HG03066 (cell line): ENCODE results near the gene TMEM95.

Experiments
- ATAC-seq: cut with Tn5 transposase; IDR thresholded peaks from one replicate; pipeline ENCODE4 v1.9.1; 2021; ENCODE audit warnings: low read depth; ENCODE audit not compliant: unreplicated experiment

Gene TMEM95

GRCh38 chr17:7355053-7355452 lies at the start of gene TMEM95:
Gene TMEM95, plus strand, starts transcription at chr17:7355156. Its CDS starts 49 bp downstream, at chr17:7355205.
- ATAC-seq: no peak

GRCh38 chr17:7306911-7307685 lies 47.9 kb upstream of the TMEM95 start, which contains the start of gene EIF5A:
Gene EIF5A, plus strand, starts transcription at chr17:7307628. Its CDS starts 2,008 bp downstream, at chr17:7309636.
- ATAC-seq: peak; percentile 56

- ATAC-seq: no peak
These were observed 47.0 kb upstream of the TMEM95 start for GRCh38 chr17:7307686-7308624.

GRCh38 chr17:7308625-7309433 lies 46.1 kb upstream of the TMEM95 start:
- no peak for ATAC-seq

DNA sequence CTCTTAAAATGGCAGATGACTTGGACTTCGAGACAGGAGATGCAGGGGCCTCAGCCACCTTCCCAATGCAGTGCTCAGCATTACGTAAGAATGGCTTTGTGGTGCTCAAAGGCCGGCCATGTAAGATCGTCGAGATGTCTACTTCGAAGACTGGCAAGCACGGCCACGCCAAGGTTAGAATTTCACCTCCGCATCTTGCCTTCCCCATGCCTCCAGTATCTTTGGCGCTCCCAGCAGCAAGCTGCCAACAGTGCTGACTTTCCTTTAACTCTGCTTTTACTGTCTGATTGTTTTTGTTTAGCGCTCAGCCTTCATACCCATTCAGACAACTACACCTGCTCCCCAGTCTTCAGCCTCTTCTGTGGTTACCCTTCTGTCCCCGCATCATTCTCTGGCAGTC lies 45.3 kb upstream of the TMEM95 start:
- no peak for ATAC-seq

DNA sequence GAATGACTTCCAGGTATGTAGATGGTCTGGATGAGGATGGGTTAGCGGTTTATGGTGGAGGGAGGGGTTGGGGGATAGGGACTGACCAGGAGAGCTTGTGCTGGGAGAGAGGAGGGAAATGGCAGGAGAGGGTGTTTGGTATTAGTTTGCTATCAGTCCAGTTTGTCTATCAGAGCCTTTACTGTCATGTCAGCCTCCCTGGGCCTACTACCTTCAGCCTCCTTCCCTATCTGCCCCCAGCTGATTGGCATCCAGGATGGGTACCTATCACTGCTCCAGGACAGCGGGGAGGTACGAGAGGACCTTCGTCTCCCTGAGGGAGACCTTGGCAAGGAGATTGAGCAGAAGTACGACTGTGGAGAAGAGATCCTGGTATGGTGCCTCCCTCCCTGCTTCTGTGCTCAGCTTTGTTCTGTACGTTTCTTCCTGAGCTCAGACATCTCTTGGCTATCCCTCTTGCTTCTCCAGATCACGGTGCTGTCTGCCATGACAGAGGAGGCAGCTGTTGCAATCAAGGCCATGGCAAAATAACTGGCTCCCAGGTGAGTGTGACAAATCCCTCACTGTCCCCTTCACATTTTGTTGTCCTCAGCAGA lies 43.7 kb upstream of the TMEM95 start:
- ATAC-seq: no peak

GRCh38 chr17:7312432-7313087 lies 42.4 kb upstream of the TMEM95 start:
- no peak for ATAC-seq

- no peak for ATAC-seq
These were observed 41.7 kb upstream of the TMEM95 start for GRCh38 chr17:7313088-7313889.

- ATAC-seq: no peak
These were observed 40.9 kb upstream of the TMEM95 start for GRCh38 chr17:7313890-7314718.

- peak; percentile 65 for ATAC-seq
These were observed 40.0 kb upstream of the TMEM95 start, which contains the start of gene GPS2 for GRCh38 chr17:7314719-7315569. Gene GPS2, minus strand, starts transcription at chr17:7315360. Its CDS starts 308 bp downstream, at chr17:7315052.

DNA sequence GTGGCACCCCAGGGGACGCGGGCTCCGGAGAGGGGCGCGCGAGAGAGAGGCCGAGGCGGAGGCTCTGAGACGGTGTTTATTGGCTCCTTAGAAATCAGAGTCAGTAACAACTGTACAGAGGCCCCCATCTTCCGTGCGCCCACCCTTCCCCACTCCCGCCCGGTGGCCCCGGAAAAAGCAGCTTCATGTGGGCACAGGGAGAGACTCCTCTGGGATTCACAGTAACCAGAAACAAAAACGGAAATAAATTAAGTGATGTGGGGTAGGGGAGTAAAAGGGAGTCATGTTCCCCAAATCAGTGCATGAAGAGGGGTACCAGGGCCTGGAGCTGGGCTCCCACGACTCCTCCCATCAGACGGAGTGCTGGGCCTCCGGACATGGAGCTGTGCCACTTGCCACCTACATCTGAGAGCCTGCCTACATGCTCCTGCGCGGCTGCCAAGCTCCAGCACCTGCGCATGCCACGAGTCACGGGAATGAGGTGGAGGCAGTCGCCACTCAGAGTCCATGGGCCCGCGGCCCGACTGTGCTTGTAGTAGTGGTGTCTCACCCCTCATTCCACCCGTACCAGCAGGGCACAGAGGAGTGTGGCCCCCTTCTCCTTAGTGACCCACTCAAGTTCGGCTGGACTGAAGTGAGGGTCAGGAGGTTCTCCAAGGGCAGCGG lies 39.3 kb upstream of the TMEM95 start:
- no peak for ATAC-seq

DNA sequence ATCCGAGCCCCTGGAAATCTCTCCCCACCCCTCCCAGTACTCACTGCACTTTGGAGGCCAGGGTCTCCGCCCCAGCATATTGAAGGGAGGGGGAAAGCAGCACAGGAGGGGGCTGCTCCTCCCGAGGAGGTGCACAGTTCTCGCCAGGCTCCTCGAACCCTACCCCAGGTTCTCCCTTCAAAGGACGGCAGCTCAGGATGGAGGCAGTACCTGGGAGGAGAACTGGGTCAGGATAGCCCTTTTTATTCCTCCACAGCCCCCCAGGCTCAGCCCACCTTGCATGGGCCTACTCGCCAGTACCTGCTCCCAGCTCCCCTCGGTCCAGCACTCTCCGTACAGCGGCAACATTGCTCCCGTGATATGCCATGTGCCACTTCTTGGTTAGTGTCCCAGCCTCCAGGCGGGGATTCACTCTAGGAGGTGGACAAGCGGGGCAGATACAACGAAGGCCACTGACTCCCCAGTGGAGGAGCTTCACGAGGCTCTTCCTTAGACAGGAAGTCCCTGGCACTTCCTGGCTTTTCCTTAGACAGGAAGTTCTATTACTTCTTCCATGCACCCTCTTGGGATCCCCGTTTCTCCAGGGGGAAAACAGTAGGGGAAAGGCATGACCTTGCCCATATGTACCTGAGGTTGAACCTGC lies 37.7 kb upstream of the TMEM95 start:
- no peak for ATAC-seq

DNA sequence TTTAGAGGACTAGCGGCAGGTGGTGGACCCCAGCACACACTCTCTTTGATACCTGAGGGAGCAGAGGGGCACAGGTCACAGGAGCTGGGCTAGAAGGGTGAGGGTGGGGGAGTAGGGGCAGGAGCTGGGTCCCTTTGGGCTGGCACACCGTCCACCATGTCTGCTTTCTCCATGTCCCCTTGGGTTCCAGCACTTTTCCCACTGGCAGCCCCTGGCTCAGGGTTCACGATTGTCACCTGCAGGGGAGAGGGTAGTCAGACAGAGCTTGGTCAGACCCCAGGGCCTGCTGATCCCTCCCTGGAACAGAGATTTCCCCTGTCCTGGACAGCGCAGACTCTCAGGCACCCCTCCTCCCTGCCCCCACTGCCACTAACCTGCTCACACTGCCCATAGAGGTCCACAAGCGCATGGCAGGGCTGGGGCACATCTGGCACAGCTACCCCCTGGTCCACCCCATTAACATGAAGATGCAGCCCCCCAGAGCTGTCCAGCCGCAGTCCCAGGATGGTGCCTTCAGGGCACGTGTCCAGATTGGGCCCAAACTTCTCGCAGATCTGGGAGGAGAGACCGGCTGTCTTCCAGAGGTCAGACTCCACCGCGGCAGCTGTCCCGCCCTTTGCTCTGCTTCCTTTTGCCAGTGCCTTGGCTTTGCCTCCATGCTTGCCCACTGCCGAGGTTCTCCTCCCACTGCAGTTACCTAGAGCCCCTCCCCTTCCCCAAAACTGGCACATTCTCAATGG lies 36.7 kb upstream of the TMEM95 start:
- ATAC-seq: no peak

- no peak for ATAC-seq
These were observed 33.5 kb upstream of the TMEM95 start for GRCh38 chr17:7321466-7321865.

- ATAC-seq: no peak
These were observed 32.3 kb upstream of the TMEM95 start for GRCh38 chr17:7322520-7323194.
